Measurements from ENCODE around the gene CYP2D6.

GRCh38 chr22:42163515-42163914, 32.9 kb upstream of the CYP2D6 start:
- TF ChIP-seq CTCF (IDR thresholded peaks at IDR 0.05) (no peak), EP300 (IDR thresholded peaks at IDR 0.05) (no peak), POLR2AphosphoS5 (IDR thresholded peaks at IDR 0.05) (no peak), POLR2A (IDR thresholded peaks at IDR 0.05) (no peak)
